HG02759 (cell line): ENCODE results near the gene SNAP91.
"Not testable (repeated sequence)": the region's sequence is repeated elsewhere in the genome, so short reads cannot be mapped to it uniquely, and the experiment has no call there.

ENCODE experiments used
- ATAC-seq: cut with Tn5 transposase; IDR thresholded peaks from one replicate; pipeline ENCODE4 v1.9.1; 2021; ENCODE audit warnings: mild to moderate bottlenecking, moderate library complexity; ENCODE audit not compliant: unreplicated experiment

Gene SNAP91

DNA sequence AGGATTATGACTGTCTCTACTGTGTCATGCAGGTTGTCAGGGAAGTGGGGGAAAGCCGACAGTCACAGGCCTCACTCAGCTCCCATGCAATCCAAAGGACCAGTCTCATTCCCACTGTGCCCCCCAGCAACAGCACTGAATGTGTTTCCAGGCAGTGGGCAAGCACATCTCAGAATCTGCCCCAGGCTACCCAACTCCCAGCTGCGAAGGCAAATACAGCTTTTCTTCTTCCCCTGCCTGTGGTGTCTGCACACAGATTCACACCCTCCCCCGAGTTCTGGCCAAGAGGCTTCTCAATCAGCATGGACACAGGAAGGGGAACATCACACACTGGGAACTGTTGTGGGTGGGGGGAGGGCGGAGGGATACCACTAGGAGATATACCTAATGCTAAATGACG, 75.3 kb downstream of the SNAP91 start:
- ATAC-seq = no peak

DNA sequence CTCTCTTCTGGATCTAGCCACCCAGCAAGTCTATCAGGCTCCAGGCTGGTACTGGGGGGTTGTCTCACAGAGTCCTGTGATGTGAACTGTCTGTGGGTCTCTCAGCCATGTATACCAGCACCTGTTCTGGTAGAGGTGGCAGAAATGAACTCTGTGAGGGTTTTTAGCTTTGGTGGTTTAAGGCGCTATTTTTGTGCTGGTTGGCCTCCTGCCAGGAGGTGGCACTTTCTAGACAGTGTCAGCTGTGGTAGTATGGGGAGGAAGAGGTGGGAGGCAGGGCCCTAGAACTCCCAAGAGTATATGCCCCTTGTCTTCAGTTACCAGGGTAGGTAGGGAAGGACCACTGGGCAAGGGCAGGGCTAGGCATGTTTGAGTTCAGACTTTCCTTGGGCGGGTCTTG, 75.8 kb downstream of the SNAP91 start:
- no peak for ATAC-seq

DNA sequence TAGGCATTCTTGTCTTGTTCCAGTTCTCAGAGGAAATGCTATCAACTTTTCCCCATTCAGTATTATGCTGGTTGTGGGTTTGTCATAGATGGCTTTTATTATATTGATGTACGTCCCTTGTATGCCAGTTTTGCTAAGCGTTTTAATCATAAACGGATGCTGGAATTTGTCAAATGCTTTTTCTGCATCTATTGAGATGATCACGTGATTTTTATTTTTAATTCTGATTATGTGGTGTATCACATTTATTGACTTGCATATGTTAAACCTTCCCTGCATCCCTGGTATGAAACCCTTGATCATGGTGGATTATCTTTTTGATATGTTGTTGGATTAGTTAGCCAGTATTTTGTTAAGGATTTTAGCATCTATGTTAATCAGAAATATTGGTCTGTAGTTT, 79.0 kb downstream of the SNAP91 start:
- ATAC-seq = not testable (repeated sequence)

DNA sequence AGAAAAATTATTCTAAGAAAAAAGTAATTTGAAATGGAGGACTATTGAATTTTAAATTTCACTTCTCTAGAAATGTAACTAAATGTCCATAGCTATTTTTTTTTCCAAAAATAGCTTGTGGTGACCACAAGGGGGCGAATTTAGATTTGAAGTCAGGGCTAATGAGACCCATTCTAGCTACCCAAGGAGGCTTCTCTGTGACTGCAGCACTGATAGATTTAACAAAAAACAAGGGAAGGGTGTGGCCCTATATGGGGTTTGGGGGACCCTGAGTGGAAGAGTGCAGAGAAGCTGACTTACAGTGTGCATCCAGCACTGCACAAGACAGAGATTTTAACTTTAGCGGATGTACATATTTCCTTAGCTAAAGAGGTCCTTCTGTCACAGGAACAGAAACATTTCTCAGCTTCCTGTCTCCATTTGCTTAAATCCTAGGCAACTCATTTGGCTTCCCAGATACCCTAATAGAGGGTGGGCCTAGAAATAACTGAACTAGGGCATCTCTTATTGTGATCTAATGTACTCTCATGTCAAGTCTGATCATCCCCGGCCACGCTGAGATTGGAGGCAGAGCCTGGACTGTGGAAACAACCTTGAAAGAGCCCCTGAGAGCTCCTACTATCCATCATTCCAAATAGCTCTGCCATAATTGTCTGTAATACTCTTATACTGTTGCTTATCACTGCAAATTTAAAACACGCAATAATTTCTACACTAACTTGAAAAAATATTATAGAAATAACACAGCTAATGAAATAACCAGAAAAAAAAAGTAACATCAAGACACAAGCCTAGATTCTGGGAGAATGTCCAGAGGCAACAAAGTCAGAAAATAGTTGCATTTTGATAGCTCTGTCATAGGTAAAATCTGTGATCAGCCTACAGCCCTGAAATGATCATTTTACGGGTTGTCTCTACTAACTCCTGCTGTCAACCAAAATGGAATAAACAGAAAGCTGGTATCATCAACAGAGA, 93.6 kb downstream of the SNAP91 start:
- peak; percentile 76 for ATAC-seq

DNA sequence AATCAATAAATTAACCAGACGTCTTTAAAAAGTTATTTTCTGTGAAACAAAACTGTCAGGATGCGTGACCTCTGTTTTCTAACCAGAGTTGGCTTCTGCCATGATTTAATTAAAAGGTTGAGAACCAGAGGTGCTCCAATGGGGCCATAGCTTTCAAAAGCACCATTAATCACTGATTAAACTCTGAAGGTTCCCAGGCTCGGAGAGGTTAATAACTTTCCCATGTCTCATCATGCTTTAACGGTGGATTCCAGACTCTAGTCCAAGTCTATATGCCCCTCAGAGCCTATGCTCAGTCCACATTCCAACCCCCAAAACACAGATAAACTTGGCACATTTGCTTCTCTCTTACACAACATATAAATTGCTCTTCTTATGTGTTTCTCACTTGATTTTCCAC, 95.5 kb downstream of the SNAP91 start:
- no peak for ATAC-seq

DNA sequence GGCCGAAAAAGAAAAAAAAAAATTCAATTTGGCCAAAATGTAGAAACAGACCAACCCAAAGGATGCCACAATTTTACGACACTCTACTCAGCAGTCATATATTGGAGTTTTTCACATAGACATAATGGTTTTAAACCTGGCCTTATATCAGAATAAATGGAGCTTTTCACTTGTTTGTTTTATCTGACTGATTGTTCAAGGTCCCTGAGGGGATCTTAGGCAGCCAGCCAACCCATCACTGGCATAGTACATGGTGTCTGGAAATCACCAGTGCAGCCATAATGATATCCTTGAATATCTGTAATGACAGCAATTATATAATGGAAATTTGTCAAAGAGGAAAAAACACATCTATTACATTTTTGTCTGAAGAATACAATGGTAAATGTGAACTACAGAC, 99.7 kb downstream of the SNAP91 start:
- no peak for ATAC-seq

DNA sequence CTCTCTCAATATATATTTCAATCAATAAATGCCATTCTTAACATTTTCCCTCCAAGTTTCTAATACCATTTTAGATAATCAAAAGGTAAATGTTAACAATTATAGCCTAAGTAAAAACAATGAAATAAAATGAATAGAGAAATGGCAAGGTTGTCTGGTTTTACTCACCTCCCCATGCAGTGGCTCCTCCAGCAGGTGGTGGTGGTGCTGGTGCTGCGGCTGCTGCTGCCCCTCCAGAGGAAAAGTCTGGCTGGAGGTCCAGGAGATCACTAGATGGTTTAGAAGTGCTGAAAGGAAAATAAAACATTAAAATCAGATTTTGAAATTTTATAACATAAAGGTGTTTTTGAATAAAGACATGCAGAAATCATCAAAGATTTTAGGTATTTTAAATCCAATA, 103.4 kb downstream of the SNAP91 start:
- no peak for ATAC-seq

DNA sequence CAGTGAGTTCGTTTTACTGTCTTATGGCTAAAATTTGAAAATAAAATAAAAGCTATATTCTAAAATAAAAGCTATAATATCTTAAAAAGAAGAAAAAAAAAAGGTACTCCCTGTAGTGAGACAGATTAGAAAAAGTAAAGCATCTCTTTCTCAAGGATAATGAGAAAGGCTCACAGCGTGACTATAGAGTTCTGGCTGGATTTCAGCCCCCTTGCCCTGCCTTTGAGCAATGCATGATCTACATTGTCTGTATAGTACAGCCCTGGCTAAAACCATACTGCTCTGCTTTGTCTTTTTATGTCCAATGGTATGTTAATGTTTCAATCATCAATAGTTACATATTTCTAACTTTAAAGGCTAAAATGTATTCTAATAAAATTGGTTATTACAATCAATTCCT, 105.3 kb downstream of the SNAP91 start:
- ATAC-seq = no peak

DNA sequence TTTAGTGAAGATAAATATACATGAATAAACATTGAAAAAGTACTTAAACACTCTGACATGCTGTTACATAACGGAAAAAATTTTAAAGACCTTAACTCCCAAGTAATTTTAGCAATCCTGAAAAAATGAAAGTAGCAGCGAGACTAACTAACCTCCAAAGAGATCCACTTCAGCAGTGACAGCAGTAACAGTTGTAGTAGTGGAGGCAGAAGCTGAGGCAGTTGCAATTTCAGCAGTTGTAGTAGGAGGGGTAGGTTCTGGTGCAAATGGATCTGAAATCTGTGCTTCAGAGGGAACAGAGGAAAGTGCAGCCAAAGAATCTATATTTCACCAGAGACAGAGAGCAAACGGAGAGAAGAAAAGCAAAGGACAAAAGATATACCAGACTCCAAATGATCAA, 107.8 kb downstream of the SNAP91 start:
- no peak for ATAC-seq

DNA sequence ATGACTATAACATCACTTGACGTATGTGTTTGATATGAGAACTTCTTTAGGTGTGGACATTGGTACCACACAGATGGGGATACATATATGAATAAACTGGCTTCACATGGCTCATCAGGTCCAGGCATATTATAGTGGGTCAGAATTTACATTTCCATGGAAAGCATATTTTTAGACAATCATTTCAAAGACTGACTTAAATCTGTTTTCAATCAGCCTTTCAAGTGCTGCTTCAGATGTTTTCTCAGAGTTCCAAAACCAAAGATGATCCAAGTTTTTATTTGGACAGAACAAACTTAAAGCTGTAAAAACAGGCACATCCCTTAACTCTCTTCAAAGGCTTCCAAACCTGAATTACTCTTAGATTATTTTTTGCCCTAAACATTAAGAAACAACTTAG, 108.4 kb downstream of the SNAP91 start:
- no peak for ATAC-seq

DNA sequence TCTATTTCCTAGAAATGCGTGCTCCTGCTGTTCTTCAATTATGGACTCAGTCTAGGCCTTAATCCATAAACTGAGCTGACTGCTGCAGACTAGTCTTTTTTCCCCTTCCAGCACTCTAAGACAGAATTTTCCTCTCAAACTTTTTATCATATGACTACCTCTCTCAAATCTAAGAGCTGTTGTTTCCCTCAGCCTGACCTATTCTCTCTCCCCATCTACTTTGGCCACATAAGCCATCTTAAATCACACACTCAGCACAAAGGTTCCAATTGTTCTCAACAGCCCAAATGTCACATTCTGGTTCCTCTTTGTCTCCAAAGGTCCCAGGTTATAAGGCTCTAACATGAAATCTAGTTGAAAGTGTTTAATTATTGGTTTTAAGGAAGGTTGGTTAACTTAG, 111.4 kb downstream of the SNAP91 start:
- no peak for ATAC-seq

DNA sequence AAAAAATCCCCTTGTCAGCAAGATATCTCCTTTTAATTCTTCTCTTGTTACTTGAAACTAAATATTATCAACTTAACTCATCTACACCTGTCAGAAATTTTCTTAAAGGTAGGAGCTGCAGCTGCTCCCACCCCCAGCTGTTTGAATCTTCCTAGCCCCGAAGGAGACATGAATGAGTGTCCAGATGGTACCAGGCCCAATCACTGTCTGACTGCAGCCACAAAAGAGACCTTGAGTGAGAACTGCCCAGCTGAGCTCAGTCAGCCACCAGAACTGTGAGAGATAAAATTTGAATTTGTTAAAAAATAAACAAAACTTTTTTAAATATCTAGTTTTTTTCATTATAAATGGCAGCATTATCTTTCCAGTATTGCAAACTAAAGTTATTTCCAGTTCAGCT, 111.8 kb downstream of the SNAP91 start:
- no peak for ATAC-seq

DNA sequence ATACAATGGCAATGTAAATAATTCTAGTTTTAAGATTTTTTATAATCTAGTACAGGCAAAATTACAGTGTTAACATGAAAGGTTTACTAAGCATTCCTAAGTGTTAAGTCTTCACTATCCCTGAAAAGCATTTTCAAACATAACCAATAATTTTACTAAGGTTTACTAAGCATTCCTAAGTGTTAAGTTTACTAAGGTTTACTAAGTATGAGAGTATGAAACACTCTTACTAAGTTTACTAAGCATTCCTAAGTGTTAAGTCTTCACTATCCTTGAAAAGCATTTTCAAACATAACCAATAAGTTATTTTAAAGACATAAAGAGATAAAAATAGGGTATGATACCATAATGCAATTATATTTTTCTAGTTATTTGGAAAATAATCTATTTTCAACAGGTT, 114.0 kb downstream of the SNAP91 start:
- ATAC-seq = no peak

DNA sequence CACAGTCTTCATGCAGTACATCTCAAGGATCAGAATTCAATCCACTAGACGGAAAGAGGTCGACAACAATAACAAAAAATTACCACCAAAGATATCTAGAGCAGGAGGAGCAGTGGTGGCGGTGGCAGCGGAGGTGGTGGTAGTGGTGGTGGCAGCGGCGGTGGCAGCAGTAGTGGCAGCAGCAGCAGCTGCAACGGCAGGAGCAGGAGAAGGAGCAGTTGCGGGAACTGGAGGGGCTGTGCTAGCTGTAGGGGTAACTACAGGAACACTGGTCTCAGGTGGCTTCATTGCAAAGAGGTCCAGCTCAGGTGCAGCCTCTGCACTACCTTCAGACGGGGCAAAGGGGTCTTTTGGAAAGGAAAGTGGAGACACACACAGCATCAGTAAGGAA, 115.5 kb downstream of the SNAP91 start:
- no peak for ATAC-seq

DNA sequence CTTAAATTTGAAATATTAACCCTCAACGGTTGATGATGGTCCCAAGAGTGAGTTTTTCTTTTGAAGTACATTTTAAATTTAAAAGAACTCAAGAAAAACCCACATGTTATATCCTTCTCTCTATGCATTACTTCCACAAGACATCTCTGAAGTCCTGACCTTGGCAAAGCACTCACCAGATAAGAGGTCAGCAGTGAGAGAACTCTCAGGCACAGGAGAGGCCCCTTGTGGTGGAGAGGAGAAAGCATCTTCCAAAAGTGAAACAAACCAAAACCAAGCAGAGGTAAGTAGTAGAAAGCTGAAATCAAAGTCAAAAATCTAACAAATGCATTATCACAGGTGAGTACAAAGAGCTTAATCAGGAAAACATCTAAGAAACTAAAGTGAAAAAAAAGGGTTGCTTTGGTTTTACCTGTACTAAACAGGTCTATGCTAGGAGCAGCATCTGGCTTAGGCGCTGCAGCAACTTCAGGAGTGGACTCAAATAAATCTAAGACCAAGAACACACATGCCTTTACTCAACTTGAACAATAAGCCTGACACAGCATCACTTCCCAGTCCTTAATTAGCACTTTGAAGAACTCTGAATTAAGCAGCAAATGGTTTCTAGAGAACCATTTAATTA, 116.0 kb downstream of the SNAP91 start:
- ATAC-seq = peak; percentile 96

DNA sequence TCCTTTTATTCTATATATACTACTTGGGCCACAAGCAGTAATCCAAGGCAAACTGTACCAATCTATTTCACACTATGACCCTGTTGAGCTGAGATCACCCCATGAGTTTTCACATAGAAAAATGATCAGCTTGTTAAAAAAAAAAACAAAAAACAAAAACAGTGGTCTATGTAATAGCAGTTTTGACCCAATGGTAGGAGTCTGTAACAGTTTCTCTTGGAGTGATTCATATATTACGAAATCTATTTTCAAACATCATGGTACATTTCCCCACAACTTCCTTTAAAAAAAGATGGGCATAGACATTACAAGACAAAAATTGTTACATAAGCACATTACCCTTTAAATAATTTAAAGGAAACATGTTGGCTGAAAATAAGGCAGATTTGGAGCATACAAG, 118.5 kb downstream of the SNAP91 start:
- no peak for ATAC-seq

DNA sequence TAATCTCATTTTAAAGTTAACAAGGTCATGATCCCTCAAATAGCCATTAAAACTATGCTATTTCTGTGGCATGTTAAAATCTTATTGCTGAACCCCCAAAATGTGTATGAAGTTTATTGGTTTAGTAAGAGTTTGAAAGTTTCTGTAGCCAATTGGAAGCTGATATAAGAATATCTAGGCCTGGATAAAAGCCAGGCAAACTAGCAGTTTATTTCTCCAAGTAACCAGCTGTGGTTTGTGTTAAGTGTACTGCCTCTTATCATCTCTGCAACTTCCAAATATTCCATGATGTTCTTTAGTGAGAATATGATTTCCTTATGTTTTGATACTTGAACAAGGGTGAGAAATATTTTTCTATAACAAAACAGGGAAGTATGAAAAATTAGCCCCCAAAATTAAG, 119.8 kb downstream of the SNAP91 start:
- ATAC-seq = no peak

DNA sequence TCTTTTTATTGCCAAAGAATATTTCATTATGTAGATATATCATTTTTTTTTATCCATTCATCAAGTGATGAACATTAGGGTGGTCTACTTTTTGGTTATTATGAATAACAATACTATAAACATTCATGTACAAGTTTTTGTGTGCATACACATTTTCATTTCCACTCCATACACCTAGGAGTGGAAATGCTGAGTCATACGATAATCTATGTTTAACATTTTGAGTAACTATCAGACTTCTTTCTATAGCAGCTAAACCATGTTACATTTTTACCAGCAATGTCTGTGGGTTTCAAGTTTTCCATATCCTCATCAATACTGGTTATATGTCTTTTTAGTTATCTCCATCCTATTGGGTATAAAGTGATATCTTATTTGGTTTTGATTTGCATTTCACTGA, 130.8 kb downstream of the SNAP91 start:
- ATAC-seq = no peak

DNA sequence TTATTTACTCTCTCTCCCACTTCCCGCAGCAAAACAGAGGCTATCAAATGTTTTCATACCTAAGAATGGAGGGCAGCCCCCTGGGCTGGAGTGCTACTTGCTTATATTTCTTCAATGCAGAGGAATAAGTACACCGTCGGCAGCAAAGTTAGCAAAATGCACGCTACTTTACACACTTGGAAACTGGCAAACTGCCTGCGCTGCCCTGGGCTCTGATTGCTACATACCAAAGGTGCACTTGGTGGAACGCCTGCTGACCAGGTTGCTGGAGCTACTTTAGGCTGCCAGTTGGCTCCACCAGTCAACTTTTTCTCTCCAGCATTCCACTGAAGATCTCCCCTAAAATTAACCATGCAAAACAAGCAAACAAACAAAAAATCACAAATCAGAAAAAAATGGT, 134.1 kb downstream of the SNAP91 start:
- no peak for ATAC-seq

DNA sequence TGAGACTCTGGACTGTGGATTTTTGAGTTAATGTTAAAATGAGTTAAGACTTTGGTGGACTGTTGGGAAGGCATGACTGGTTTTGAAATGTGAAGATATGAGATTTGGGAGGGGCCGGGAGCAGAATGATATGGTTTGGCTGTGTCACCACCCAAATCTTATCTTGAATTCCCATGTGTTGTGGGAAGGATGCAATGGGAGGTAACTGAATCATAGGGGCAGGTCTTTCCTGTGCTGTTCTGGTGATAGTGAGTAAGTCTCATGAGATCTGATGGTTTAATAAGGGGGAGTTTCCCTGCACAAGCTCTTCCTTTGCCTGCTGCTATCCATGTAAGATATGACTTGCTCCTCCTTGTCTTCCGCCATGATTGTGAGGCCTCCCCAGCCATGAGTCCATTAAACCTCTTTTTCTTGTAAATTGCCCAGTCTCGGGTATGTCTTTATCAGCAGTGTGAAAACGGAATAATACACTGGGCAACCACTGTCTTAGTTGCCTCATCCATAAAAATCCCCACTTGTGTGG, 137.2 kb downstream of the SNAP91 start:
- not testable (repeated sequence) for ATAC-seq

DNA sequence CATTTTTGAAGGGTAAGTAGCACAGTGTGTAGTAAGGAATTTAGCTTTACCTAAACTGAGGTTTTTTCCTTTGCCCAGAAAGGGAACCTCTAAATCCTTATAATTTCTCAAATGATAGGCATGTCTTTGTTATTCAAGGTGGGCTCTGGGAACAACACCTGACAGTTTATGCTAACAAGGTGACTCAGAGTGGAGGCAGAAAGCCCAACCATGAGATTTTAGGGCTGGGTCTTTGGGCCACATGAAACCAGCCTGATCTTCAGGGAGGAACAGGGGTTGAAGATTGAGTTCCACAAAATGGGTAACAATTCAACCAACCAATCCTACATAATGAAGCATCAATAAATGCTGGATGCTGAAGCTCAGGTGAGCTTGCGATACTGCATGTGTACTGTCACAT, 149.9 kb downstream of the SNAP91 start:
- no peak for ATAC-seq

DNA sequence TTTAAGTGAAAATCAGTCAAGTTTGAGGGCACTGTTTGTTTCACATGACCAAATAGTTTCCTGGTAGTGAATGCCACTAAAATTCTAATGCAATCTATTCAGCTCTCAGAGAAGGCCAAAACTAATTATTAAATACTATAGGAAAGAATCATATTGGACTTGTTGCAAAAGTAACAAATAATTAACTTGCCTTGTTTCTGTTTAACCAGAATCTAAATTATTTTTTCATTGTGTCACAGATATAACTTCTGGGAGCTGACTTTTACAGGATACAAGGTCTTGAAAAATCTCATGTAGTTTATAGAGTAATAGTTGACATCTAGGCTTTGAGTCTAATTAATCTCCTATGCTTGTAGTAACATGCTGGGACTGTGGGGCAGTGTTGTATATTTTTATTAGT, 152.0 kb downstream of the SNAP91 start:
- no peak for ATAC-seq
